ENCODE measurements around the gene NUDT1.

The NUDT1 gene

GRCh38 chr7:2269991-2270460 lies 28.0 kb downstream of the NUDT1 start:
- DNase-seq (ENCODE audit: low spot score): no peak

GRCh38 chr7:2270495-2270894 lies 28.5 kb downstream of the NUDT1 start:
- no peak for DNase-seq (ENCODE audit: low spot score)

- DNase-seq (ENCODE audit: low spot score): no peak
Observed at GRCh38 chr7:2271273-2272026, 29.4 kb downstream of the NUDT1 start.

- DNase-seq (ENCODE audit: low spot score): no peak
Observed at GRCh38 chr7:2272031-2272430, 30.0 kb downstream of the NUDT1 start.

GRCh38 chr7:2273866-2274265 lies 31.8 kb downstream of the NUDT1 start:
- no peak for DNase-seq (ENCODE audit: low spot score)

- no peak for DNase-seq (ENCODE audit: low spot score)
Observed at GRCh38 chr7:2274666-2275065, 32.6 kb downstream of the NUDT1 start.

- no peak for DNase-seq (ENCODE audit: low spot score)
Observed at GRCh38 chr7:2275101-2275500, 33.1 kb downstream of the NUDT1 start.

GRCh38 chr7:2276107-2276506 lies 34.1 kb downstream of the NUDT1 start:
- DNase-seq (ENCODE audit: low spot score): no peak

GRCh38 chr7:2278026-2278425 lies 36.0 kb downstream of the NUDT1 start:
- DNase-seq (ENCODE audit: low spot score): no peak

GRCh38 chr7:2279896-2280295 lies 37.9 kb downstream of the NUDT1 start:
- no peak for DNase-seq (ENCODE audit: low spot score)

GRCh38 chr7:2280424-2280823 lies 38.4 kb downstream of the NUDT1 start:
- no peak for DNase-seq (ENCODE audit: low spot score)

- DNase-seq (ENCODE audit: low spot score): no peak
Observed at GRCh38 chr7:2281541-2281940, 39.5 kb downstream of the NUDT1 start.

- no peak for DNase-seq (ENCODE audit: low spot score)
Observed at GRCh38 chr7:2282185-2282751, 40.2 kb downstream of the NUDT1 start.

GRCh38 chr7:2283074-2283473 lies 41.0 kb downstream of the NUDT1 start:
- no peak for DNase-seq (ENCODE audit: low spot score)

- DNase-seq (ENCODE audit: low spot score): no peak
Observed at GRCh38 chr7:2287745-2288144, 45.7 kb downstream of the NUDT1 start.

GRCh38 chr7:2288503-2288902 lies 46.5 kb downstream of the NUDT1 start:
- DNase-seq (ENCODE audit: low spot score): no peak

- no peak for DNase-seq (ENCODE audit: low spot score)
Observed at GRCh38 chr7:2289111-2289586, 47.1 kb downstream of the NUDT1 start.

GRCh38 chr7:2289621-2290020 lies 47.6 kb downstream of the NUDT1 start:
- DNase-seq (ENCODE audit: low spot score): no peak

GRCh38 chr7:2290877-2291276 lies 48.9 kb downstream of the NUDT1 start:
- no peak for DNase-seq (ENCODE audit: low spot score)

GRCh38 chr7:2295936-2296620 lies 54.1 kb downstream of the NUDT1 start:
- DNase-seq (ENCODE audit: low spot score): no peak

GRCh38 chr7:2296832-2297231 lies 54.8 kb downstream of the NUDT1 start:
- DNase-seq (ENCODE audit: low spot score): no peak

GRCh38 chr7:2299131-2299829 lies 57.3 kb downstream of the NUDT1 start:
- peak; percentile 55 for DNase-seq (ENCODE audit: low spot score)
